A172 (cell line): ENCODE measurements around the gene APOBEC4. TPM values are rescaled to one million over a fixed set of nuclear protein-coding genes. Genes with fewer than 3 reads are reported as not detected.
A peak's percentile ranks its signal among the peaks of the same experiment; 100 is the strongest.

Experiments used
- DNase-seq: peaks from one replicate; pipeline ENCODE4 v3.0.0-alpha.2; 2015; ENCODE audit warnings: low spot score
- total RNA-seq: library from RNA; depleted of rRNA; stranded (reverse); fragments of >200 nt; shearing (Covaris generic); gene quantifications from 2 replicates; pipeline ENCODE4 v1.2.3, GENCODE V29; 2014

APOBEC4 gene
- total RNA-seq, 1 experiment from 2014 or later = not detected

DNA sequence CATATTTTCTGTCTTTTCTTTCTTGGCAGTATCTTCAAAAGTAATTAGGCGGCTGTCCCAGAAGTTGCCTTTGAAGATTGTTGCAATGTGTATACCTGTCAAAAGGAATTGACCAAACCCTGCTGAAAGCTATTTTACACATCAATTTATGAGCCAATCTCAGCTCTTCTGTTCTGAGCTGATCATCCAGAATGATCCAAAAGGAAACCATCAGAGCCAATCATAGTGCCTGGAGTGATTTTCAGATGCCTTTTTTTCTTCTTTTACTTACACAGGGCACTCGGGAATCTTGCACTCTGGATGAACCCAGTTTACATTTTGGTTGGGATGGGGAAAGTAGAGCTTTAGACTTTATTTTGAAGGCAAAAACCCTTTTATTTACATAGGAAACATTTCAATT lies 21.8 kb upstream of the APOBEC4 start:
- DNase-seq = no peak

DNA sequence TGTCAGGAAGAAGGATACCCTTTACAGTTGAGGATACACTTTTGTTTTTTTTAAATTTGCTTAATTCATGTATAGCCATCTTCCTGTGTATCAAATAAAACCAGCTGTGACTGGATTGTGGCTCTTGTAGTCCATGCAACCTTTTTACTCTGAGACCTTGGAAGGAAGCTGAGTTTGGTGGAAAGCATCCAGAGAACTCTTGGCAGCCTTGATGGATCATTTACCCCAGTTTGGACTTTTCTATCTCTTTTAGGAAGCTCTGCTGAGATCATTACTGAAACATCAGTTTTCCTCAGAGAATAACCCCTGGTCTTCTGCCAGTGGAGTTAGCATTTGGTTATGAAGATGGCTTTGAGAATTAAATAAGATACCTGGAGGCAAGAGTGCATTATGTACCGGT lies 21.2 kb upstream of the APOBEC4 start:
- no peak for DNase-seq

DNA sequence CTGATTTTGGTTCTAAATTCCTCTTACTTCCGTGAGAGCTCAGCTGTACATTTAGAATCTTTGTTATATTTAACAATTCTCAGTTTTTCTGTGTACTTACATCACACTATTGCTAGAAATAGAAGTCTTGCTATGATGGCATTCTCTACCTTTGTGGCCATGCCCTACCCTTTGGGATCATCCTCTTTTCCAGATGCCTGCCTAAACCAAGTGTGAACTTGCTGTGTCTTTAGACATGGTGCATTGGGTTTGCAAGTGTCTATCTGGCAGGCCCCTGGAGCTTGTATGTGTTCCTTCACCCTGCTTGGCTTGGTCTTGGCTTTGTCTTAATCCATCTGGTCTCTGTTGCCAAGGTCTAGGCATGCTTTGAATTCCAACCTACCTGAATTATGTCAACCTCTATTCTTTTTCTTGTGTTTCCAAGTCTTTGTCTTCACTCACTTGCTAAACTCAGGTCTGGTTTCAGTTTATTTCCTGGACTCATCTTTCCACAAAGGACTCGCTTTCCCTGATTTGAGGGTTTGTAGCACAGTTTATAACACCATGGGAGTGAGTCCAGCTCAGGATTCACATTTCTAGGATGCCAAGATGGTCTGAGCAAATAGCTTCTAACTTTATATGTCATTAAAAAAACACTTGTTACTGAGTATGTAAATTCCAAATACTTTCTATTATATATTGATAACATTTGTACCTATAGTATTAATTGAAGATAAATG lies 20.6 kb upstream of the APOBEC4 start:
- DNase-seq = no peak

DNA sequence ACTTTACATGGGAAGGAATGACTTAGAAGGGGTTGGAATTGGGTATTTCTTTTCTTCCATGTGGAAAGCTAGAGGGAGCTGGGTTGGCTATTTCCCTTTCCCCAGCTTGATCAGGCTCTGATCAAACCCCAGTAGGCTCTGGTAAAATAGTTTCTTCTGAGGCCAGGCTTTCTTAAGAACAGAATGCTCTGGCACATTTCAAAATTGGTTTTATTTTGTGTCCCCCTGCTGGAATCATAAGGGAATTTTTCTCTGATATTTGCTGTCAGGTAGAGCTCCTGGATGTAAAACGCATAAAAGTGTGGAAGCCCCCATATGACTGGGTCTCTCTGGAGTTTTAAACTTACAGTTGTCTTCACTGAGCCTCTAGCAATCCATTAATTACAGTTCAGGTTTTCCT lies 17.1 kb upstream of the APOBEC4 start:
- DNase-seq = no peak

- DNase-seq = no peak
These were observed 3.2 kb upstream of the APOBEC4 start for GRCh38 chr1:183656355-183656754.

- DNase-seq = peak; percentile 90
These were observed 2.5 kb upstream of the APOBEC4 start for GRCh38 chr1:183655562-183656075.

- DNase-seq = no peak
These were observed 1.6 kb upstream of the APOBEC4 start for GRCh38 chr1:183654706-183655105.

DNA sequence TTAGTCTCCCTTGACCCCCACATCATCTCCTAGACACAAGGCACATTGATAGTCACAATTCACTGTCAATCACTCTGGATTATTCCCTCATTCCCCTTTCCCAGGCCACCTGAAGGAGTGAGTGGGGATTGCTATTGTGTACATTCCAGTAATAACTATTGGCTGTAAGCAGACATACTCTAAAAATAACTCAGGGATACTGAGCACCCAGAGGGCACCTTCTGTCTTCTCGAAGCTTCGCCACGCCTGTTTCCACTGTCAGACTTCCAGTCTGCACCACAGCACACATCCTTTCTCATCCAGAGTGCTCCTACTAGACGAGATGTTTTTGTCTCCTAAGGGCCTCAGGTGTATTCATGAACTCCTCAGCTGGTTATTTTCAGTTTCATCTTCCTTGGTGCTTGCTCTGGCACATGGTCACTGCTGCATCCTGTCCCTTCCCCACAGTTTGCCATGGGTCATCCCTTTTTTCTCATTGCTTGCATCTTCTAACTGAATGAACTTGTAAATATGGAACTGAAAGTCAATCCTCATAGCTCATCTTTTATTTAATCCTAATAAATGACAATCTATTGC lies 848 bp upstream of the APOBEC4 start:
- DNase-seq = no peak

DNA sequence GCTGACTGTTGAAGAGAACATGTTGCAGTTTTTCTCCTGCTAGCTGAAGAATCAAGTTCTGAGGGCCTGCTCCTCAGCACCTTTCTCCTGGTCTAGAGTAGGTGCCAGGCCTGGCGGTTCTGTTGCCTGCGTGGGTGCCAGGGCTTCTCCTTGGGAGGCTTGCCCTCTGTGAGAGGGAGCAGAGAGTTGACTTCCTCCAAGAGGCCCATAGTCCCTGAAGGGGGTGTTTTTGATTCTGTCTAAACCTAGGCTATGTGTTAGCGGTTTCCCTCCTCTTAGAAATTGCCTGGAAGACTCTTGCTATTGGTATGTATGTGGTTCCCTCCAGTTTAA lies 312 bp upstream of the APOBEC4 start:
- no peak for DNase-seq

GRCh38 chr1:183652107-183652506 lies 1.0 kb downstream of the APOBEC4 start:
- DNase-seq = no peak

DNA sequence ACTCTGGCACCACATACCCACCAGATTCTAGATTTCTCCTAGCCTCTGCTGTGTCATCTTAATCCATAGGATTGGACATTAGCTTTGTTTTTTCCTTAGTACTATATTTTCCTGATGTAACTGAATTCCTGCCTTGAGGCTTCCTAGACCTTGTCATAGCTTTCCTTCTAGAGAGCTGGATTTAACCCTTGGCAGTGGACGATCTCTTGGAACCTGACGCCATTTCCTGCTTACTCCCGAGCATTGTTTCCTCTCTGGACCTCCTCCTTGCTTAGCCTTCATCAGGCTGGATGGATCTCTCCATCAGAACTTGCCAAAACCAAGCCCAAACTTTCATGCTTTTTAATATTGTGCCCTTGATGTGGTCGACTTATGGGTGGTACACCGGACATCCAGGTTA lies 1.5 kb downstream of the APOBEC4 start:
- DNase-seq = no peak

DNA sequence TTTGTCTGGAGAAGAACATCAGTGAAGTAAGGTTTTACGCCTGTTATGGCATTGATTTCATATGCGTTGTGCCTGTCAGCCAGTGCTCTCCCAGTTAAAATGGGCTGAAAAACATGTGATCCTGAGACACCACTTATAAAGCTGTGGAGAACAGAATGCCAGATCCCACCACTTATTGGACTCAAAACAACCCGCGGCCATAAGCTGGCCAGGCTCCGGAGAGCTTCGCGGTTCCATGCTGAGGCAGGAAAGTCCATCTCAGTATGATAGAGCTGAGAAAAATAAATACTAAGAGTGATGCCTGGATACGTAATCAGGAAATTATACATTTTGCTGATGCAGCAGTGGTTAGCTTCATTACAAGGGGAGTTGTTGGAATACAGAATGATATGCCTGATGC lies 5.1 kb downstream of the APOBEC4 start:
- DNase-seq = no peak

DNA sequence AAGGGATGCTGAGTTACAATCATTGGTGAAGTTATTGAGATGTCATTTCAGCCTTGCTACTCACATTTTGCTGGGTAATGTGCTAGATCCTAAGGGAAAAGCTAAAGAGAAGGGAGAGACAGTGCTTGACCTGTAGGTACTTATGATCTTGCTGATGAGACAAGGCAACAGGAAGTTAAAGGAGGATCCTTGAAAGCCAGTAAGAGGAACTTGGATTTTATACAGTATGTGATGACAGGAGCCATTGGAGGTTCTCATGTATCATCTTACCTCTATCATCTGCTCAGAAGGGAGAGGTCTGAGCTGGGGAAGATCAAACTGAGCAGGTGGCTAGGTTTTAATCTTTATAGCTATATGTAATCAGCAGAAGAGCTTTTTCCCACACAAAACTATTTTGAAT lies 6.3 kb downstream of the APOBEC4 start:
- no peak for DNase-seq

- no peak for DNase-seq
These were observed 7.6 kb downstream of the APOBEC4 start for GRCh38 chr1:183645531-183645930.

DNA sequence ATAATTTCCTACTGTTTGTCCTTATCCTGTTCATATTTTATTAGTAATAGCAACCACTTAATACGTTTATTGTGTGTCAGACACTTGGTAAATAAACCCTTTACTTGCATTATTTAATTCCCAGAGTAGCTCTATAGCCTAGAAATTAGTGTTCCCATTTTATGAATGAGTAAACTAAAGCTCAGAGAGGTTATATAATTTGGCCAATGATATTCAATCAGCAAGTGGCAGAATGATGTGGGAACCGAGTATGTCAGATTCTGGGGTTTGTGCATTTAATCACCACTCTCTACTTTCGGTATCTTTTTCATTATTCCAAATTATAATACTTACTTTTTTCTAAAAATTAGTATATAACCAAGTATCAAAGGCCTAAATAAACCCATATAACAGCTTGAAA lies 10.9 kb downstream of the APOBEC4 start:
- DNase-seq = no peak

DNA sequence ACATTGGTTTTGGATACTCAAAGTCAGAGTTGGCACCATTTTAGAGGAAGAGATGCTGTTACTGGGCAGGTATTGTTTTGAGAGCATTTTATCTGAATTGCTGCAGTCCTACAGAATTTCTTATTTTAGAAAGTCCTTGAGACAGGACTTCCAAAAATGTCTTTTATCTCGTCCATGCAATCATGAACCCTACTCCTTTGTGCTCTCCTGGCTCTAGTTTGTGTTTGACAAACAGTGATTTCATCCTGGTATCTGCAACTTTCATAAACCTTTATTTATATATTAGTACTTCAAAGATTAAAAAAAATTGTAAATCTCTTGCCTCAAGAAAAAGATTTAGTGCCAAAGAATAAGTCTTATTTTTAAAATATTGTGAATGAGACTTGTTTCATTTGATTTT lies 12.9 kb downstream of the APOBEC4 start:
- no peak for DNase-seq

DNA sequence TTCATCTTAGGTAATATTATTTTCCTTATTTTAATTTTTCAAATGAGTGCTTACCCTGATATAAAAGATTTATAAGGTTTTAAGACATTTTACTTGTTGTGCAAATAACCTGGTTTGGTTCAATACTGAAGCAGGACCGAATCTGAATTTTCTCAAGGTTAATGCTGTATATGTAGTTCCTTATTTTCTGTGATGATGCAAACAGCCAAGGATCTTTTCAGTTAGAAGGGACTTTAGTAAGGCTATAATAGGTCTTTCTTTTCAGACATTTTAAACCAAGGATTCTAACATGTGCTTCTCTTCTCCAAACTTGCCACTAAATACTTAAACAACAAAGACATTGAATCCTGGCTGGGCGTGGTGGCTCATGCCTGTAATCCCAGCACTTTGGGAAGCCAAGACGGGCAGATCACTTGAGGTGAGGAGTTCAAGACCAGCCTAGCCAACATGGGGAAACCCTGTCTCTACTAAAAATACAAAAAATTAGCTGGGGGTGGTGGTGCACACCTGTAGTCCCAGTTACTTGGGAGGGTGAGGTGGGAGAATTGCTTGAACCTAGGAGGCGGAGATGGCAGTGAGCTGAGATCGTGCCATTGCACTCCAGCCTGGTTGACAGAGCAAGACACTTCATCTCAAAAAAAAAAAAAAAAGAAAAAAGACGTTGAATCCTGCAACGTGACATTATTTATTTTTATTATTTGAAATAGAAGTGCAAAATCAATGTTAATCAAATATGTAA lies 14.3 kb downstream of the APOBEC4 start:
- DNase-seq = no peak

DNA sequence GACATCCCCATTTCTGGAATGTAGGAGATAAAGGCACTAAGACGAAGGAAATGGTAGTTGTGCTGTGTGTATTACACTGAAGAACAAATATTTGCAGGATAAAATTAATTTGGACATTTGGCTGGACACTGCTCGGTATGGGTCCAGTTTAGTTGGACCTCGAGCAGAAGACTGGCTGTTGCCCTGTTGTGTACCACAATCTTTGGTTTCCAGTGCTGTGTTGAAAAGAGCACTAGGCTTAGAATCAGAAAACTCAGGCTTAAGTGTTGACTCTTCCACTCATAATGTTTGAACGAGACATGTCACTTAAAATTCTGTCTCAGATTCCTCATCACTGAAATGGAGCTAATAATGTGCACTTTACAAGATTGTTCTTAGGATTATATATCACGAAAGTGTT lies 16.3 kb downstream of the APOBEC4 start:
- no peak for DNase-seq

- no peak for DNase-seq
These were observed 16.8 kb downstream of the APOBEC4 start for GRCh38 chr1:183636334-183636682.

GRCh38 chr1:183635606-183636333 lies 17.3 kb downstream of the APOBEC4 start, which contains the start of gene ARPC5:
TSS of gene ARPC5 (minus strand) at chr1:183635783. CDS start at chr1:183635659, 124 bp downstream.
- DNase-seq = peak; percentile 96

DNA sequence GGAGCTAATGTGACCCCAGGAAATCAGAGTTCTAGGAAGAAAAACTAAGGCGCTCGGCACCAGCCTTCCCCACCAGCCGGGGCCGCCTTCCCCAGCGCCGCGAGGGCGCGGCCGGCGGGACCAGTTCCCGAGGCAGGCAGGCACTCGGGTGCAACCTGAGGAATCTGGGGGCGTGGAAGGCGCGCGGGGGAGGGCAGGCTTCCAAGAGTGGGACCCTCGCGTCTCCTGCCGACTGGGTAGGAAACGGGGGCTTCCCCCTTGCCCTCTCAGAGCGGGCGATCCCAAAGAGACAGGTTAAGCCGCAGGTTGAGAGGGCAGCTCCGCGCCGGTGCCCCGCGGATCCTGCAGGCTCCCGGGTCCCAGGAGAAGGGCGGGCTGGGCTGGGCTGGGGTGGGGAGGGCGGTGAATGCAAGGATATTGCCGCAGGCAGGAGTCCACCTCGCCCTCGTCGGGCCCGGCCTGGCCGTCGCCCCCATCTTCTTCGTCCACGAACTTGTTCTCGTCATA lies 18.0 kb downstream of the APOBEC4 start:
- DNase-seq = no peak

- no peak for DNase-seq
These were observed 18.6 kb downstream of the APOBEC4 start for GRCh38 chr1:183634429-183635065.
